Measurements from ENCODE around the gene SLIT1. TPM values are rescaled to one million over a fixed set of nuclear protein-coding genes. Genes with fewer than 3 reads are reported as not detected.

Gene SLIT1
- total RNA-seq, 1 donor from 2014 or later: 0.05 TPM

DNA sequence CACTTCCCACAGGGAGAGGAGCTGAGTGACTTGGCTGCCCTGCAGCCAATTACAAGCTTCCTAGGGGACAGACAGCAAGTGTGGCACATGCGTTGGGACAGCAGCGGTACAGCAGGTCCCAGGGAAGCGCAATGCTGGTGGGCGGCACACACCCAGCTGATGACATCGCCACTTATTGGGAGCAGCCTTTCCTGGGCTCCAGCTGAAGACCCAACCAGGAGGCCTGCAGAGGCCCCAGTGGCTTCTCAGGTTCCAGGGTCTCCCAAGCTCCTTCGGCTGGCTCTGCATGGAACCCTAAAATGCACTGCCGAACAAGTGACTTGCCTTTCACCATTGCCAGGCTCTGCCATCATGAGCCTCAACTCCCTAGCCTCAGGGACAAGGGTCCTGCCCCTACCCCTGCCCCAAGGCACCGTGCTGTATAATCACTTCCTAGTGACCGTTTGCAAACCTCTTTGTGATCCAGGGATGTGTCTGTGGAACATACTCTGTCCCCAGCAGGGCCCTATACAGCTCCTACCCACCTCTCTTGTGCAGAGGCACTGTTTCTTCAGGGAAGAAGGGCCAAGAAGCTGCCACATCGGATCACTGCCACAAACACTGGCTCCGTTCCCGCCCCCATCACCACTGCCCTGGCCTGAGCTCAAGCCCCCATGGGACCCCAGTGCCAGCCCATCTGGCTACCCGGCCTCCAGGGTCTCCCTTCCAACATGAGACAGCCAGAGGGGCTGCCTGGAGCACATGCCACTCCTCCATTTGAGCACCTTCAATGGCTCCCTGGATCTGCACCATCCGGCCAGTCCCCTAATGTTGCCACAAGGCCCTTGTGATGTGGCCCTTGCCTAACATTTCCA is 19.3 kb upstream of the SLIT1 start:
- intact Hi-C loops (cut with DNase I): no loop called here
- DNase-seq (ENCODE audit: low spot score): no peak

GRCh38 chr10:97203220-97203619 is 17.5 kb upstream of the SLIT1 start:
- intact Hi-C loops (cut with DNase I): no loop called here
- no peak for DNase-seq (ENCODE audit: low spot score)

DNA sequence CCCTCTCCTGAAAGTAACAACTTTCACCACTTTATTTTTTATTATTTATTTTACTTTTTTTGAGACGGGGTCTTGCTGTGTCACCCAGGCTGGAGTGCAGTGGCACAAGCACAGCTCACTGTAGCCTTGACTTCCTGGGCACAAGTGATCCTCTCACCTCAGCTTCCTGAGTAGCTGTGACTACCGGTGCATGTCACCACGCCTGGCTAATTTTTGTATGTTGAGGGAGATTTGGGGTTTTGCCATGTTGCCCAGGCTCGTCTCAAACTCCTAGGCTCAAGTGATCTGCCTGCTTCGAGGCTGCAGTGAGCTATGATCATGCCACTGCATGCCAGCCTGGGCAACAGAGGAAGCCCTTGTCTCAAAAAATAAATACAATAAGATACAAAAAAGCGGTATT is 14.9 kb upstream of the SLIT1 start:
- intact Hi-C loops (cut with DNase I): no loop called here

GRCh38 chr10:97199152-97199551 is 13.4 kb upstream of the SLIT1 start:
- DNase-seq (ENCODE audit: low spot score): no peak
- intact Hi-C loops (cut with DNase I): no loop called here

More for the DNA sequence above, 14.9 kb upstream of the SLIT1 start:
- DNase-seq (ENCODE audit: low spot score): no peak

DNA sequence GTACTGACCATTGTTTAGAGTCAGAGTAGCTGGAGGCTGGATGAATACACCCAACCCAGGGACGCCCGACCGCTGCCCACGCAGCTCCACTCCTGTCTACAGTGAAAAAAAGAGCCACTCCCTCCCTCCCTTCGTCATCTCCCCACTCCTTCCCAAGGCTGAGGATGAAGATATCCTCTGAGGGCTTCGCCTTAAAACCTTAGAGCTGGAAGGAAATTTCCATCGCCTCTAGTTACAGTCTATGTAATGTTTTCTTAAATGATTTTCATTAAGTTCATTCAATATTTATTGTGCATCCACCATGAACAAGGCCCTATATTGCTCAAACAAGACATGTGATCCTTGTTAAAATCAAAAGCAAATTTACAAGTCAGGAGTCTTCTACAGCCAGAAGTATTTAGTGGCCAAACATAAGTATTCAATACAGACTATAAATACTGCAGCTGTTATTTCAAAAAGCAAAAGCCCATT is 11.3 kb upstream of the SLIT1 start:
- intact Hi-C loops (cut with DNase I): no loop called here
- DNase-seq (ENCODE audit: low spot score): peak; percentile 35

DNA sequence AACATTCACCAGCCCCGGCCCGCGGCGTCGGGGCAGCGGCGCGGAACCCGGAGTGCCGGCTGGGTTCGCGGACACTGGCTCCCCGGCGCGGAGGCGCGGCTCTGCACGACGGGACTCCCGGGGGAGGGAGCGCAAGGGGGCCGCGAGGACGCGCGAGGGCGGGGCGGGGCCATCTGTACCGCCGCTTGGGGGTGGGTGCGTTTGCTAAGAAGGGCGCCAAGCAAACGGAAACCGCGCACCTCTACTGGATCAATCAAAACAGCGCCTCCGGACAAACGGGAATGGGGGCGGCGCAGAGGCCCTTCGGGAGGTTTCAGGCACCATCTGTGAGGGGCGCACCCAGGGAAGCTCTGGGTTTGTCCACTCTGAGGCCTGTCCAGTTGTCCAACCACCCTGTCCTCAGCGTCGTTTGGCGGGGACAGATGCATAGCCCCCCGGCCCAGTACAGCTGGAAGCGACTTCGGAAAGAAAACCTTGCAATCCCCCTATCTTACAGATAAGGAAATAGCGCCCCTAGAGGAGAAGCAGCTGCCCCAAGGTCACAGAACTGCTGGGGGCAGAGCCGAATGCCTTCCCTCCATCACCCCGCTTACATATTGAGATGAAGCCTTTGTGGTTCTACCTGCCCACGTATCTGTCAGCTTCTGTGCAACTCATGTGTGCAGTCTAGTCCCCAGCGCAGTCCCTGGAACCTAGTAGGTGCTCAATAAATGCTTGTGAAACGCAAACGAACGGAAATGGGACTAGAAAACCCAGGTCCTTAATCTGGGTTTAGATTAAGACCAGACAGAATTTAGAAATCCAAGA is 10.7 kb upstream of the SLIT1 start:
- intact Hi-C loops (cut with DNase I): no loop called here
- peak; percentile 76 for DNase-seq (ENCODE audit: low spot score)

- peak; percentile 50 for DNase-seq (ENCODE audit: low spot score)
- intact Hi-C loops (cut with DNase I): no loop called here
Observed at GRCh38 chr10:97195706-97196222, 10.0 kb upstream of the SLIT1 start.

- peak; percentile 9 for DNase-seq (ENCODE audit: low spot score)
- intact Hi-C loops (cut with DNase I): no loop called here
Observed at GRCh38 chr10:97192952-97193435, 7.2 kb upstream of the SLIT1 start.

DNA sequence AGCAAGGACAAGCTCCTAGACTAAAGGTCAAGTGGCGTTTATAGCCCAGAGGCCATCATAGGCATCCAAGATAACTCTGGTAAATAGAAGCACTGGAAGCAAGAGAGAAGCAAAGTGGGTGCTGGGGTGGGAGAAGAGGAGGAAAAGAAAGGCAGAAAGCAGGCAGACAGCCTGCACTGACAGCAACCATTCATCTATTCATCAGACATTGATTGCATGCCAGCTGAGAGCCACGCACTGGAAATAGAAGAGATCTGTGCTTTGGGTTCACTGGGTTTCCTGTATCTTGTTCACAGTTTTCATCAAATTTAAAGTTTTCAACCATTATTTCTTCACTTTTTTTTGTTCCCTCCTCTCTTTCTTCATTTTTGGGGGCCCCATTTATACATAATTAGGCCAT is 4.7 kb upstream of the SLIT1 start:
- no peak for DNase-seq (ENCODE audit: low spot score)
- intact Hi-C loops (cut with DNase I): no loop called here

- intact Hi-C loops (cut with DNase I): no loop called here
- DNase-seq (ENCODE audit: low spot score): no peak
Observed at GRCh38 chr10:97188261-97188711, 2.5 kb upstream of the SLIT1 start.

DNA sequence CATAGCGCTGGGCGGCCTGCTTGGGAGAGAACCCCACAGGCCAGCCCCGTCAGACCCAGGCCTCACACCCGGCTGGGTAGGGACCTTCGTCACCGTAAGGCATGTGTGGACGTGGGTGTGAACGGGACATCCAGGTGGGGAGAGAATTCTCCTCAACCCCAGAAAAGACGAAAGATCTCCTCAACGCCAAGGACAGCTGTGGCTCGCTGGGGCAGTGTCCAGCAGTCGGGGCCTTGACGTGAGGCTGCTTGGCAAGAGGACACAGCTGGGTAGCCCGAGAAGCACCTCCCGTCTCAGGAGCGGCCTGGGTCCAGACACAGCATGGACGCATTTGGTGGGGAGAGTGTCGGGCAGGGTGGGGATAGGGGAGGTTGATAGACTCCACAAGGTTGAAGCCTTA is 1.2 kb upstream of the SLIT1 start:
- intact Hi-C loops (cut with DNase I): no loop called here
- no peak for DNase-seq (ENCODE audit: low spot score)

DNA sequence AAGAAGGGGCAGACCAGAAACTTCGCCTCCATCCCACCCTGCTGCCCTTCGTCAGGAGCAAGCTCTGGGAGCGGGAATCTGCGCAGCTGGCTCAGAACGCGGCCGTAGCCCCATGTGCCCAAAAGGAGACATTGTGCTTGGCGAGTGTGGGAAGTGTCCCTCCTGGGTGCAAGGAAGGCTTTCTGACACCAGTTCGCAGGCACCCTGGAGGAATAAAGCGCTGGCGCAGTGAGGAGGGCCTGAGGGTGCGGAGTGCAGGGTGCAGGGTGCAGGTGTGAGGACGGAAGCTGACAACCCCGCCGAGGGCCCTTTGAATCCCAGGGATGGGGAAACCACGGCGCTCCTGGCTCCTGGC is 811 bp downstream of the SLIT1 start:
- no peak for DNase-seq (ENCODE audit: low spot score)
- intact Hi-C loops (cut with DNase I): no loop called here

DNA sequence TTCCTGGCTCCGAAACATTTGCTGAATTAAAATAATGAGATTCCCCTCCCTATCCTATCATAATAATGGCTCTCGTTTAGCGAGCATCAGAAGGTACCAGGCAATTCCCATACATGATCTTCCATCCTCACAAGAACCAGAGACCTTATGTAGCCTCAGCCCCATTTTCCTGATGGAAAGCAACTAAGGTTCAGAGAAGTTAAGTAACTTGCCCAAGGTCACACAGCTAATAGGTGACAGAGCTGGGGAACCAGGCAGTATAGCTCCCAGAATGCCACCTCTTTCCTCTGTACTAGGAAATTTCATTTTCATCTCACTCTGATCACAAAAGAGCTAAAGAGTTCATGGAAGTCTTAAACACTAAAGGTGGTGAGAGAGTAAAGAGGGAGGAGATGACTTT is 2.4 kb downstream of the SLIT1 start:
- no peak for DNase-seq (ENCODE audit: low spot score)
- intact Hi-C loops (cut with DNase I): no loop called here

DNA sequence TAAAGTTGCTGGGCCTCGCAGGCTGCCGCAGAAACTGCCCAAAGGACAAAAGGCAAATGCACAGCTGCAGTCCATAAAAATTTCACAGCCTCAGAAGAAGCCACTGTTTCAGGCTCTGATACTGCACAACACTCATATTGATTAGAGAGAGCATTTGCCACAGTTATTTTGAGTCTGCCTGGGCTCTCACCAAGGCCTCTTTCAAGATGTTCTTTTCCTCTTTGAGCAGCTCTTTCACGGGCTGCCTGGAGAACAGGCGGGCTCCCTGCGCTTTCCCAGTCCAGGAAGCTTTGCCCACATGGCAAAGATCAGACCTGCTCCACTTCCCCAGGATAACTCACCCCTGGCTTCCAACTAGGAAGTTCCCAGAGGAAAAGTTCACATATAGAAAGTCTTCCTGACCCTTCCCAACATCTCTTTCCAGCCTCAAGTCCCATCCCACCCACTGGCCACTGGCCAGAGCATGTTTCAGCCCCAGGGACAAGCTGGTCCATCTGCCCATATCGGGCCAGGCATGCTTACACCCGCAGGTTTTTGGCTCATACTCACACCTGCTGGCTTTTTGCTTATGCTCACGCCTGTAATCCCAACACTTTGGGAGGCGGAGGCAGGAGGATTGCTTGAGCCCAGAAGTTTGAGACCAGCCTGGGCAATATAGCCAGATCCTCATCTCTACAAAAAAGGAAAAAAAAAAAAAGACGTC is 3.3 kb downstream of the SLIT1 start:
- peak; percentile 56 for DNase-seq (ENCODE audit: low spot score)
- intact Hi-C loops (cut with DNase I): no loop called here

GRCh38 chr10:97180986-97181385 is 4.8 kb downstream of the SLIT1 start:
- intact Hi-C loops (cut with DNase I): no loop called here
- DNase-seq (ENCODE audit: low spot score): peak; percentile 47

DNA sequence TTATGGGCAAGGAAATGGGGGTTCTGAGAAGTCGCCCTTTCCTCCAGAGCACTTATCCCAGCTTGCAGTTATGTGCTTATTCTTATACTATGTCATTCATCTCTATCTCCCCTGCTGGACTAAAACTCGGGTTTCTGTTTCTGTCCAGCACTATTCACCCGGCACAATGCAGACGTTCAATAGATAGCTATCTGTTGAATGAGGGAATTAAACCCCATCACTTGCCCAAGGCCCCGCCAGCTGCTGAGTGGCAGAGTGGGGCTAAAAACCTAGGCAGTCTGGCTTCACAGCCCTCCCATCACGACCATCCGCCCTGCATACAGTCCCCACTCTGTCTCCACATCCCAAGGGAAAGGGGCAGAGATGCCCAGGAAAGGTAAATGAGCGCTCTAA is 5.4 kb downstream of the SLIT1 start:
- intact Hi-C loops (cut with DNase I): no loop called here

GRCh38 chr10:97179731-97180362 is 5.9 kb downstream of the SLIT1 start:
- intact Hi-C loops (cut with DNase I): no loop called here
- peak; percentile 59 for DNase-seq (ENCODE audit: low spot score)

More for the DNA sequence above, 5.4 kb downstream of the SLIT1 start:
- DNase-seq (ENCODE audit: low spot score): peak; percentile 22

DNA sequence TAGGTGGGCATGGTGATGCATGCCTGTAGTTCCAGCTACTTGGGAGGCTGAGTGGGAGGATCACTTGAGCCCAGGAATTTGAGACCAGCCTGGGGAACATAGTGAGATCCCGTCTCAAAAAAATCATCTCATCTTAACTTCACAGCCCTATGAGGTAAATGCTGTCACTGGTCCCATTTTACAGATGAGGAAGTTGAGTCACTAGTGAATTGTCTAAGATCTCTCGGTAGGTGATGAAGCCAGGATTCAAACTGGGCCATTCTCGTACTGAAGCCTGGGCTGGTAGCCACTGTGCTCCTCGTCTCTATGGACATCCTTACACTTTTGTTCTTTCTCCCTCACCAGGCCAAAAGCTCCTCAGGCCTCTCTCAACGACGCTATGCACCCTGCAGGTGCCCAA is 6.4 kb downstream of the SLIT1 start:
- intact Hi-C loops (cut with DNase I): no loop called here

DNA sequence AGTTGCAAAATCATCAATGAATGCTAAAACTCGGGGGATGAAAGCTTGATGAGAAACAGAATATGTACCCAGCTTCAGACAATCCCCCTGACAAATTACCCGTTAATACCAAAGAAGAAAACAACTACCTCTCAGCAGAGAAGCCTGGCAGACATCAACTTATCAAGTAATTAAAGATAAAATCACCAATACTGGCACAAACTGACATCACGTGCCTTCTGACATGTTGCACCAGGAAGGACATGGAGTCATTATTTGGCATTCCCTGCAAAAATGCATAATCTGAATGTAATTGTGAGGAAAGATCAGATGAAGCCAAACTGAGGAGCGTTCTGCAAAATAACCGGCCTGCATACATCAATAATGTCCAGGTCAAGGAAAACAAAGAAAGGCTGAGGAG is 7.7 kb downstream of the SLIT1 start:
- intact Hi-C loops (cut with DNase I): no loop called here
- no peak for DNase-seq (ENCODE audit: low spot score)

More for the DNA sequence above, 6.4 kb downstream of the SLIT1 start:
- no peak for DNase-seq (ENCODE audit: low spot score)

Data from cardiac septum (tissue), 1 donor.